Measurements from ENCODE around the gene DRD4.

DRD4 gene

GRCh38 chr11:621838-622237 is 15.2 kb upstream of the DRD4 start:
- no peak for DNase-seq (ENCODE audit: low read depth in 2 of 2)

- DNase-seq (ENCODE audit: low read depth in 2 of 2): no peak
Observed at GRCh38 chr11:623349-623869, 13.7 kb upstream of the DRD4 start.

- DNase-seq (ENCODE audit: low read depth in 2 of 2): no peak
Observed at GRCh38 chr11:623999-624704, 12.9 kb upstream of the DRD4 start.

GRCh38 chr11:624705-625635 is 12.1 kb upstream of the DRD4 start, which contains the start of gene CDHR5:
Gene CDHR5, minus strand, starts transcription at chr11:624955. Its CDS starts 53 bp downstream, at chr11:624902.
- DNase-seq (ENCODE audit: low read depth in 2 of 2): no peak

GRCh38 chr11:625636-626268 is 11.3 kb upstream of the DRD4 start:
- DNase-seq (ENCODE audit: low read depth in 2 of 2): no peak

GRCh38 chr11:626475-627307 is 10.4 kb upstream of the DRD4 start, which contains the start of gene SCT:
Gene SCT, minus strand, starts transcription at chr11:627181. Its CDS starts 38 bp downstream, at chr11:627143.
- no peak for DNase-seq (ENCODE audit: low read depth in 2 of 2)

GRCh38 chr11:627308-627576 is 9.8 kb upstream of the DRD4 start:
- no peak for DNase-seq (ENCODE audit: low read depth in 2 of 2)

GRCh38 chr11:628056-628455 is 9.0 kb upstream of the DRD4 start:
- DNase-seq (ENCODE audit: low read depth in 2 of 2): no peak

- no peak for DNase-seq (ENCODE audit: low read depth in 2 of 2)
Observed at GRCh38 chr11:629237-629583, 7.9 kb upstream of the DRD4 start.

- no peak for DNase-seq (ENCODE audit: low read depth in 2 of 2)
Observed at GRCh38 chr11:630871-631270, 6.2 kb upstream of the DRD4 start.

GRCh38 chr11:635945-636510 is 1.0 kb upstream of the DRD4 start:
- no peak for DNase-seq (ENCODE audit: low read depth in 2 of 2)

- DNase-seq (ENCODE audit: low read depth in 2 of 2): no peak
Observed at GRCh38 chr11:637333-637592, 194 bp downstream of the DRD4 start.

GRCh38 chr11:637593-638521 is 788 bp downstream of the DRD4 start:
- DNase-seq (ENCODE audit: low read depth in 2 of 2): no peak

- no peak for DNase-seq (ENCODE audit: low read depth in 2 of 2)
Observed at GRCh38 chr11:638631-639331, 1.7 kb downstream of the DRD4 start.

- DNase-seq (ENCODE audit: low read depth in 2 of 2): no peak
Observed at GRCh38 chr11:639332-639955, 2.4 kb downstream of the DRD4 start.

- DNase-seq (ENCODE audit: low read depth in 2 of 2): no peak
Observed at GRCh38 chr11:640021-640706, 3.1 kb downstream of the DRD4 start.

GRCh38 chr11:641806-642370 is 4.8 kb downstream of the DRD4 start:
- DNase-seq (ENCODE audit: low read depth in 2 of 2): no peak

GRCh38 chr11:643366-643765 is 6.3 kb downstream of the DRD4 start:
- DNase-seq (ENCODE audit: low read depth in 2 of 2): no peak

All from stimulated activated CD8-positive, alpha-beta memory T cell treated with anti-CD3 and anti-CD28 coated beads, Interleukin-2, amount 100 ng/mL, for 1 hour (primary cell).